Measurements from ENCODE around the gene NEXN.

NEXN gene

GRCh38 chr1:77881061-77881460 lies 7.4 kb upstream of the NEXN start:
- TF ChIP-seq ZFX (IDR thresholded peaks at IDR 0.05; ENCODE audit: borderline replicate concordance) = no peak
- TF ChIP-seq, protein P1, sequence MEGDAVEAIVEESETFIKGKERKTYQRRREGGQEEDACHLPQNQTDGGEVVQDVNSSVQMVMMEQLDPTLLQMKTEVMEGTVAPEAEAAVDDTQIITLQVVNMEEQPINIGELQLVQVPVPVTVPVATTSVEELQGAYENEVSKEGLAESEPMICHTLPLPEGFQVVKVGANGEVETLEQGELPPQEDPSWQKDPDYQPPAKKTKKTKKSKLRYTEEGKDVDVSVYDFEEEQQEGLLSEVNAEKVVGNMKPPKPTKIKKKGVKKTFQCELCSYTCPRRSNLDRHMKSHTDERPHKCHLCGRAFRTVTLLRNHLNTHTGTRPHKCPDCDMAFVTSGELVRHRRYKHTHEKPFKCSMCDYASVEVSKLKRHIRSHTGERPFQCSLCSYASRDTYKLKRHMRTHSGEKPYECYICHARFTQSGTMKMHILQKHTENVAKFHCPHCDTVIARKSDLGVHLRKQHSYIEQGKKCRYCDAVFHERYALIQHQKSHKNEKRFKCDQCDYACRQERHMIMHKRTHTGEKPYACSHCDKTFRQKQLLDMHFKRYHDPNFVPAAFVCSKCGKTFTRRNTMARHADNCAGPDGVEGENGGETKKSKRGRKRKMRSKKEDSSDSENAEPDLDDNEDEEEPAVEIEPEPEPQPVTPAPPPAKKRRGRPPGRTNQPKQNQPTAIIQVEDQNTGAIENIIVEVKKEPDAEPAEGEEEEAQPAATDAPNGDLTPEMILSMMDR (IDR thresholded peaks at IDR 0.05) = no peak
- no peak overlapping the region for H3K27ac ChIP-seq

DNA sequence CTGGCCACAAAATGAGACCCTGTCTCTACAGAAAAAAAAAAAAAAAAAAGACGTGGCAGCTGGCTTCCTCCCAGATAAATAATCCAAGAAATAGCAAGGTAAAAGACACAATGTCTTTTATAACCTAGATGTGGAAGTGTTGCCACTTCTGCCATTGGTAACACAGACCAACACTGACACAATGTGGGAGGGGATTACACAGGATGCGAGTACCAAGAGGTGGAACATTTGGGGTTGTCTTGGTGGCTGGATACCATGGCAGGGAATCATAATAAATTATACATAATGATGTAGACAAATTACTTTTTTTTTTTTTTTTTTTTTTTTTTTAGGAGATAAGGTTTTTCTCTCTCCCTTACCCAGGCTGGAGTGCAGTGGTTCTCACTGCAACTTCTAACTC lies 6.0 kb upstream of the NEXN start:
- TF ChIP-seq, protein P1 (IDR thresholded peaks at IDR 0.05) = no peak
- TF ChIP-seq ZFX (IDR thresholded peaks at IDR 0.05; ENCODE audit: borderline replicate concordance) = no peak
- no peak overlapping the region for H3K27ac ChIP-seq

DNA sequence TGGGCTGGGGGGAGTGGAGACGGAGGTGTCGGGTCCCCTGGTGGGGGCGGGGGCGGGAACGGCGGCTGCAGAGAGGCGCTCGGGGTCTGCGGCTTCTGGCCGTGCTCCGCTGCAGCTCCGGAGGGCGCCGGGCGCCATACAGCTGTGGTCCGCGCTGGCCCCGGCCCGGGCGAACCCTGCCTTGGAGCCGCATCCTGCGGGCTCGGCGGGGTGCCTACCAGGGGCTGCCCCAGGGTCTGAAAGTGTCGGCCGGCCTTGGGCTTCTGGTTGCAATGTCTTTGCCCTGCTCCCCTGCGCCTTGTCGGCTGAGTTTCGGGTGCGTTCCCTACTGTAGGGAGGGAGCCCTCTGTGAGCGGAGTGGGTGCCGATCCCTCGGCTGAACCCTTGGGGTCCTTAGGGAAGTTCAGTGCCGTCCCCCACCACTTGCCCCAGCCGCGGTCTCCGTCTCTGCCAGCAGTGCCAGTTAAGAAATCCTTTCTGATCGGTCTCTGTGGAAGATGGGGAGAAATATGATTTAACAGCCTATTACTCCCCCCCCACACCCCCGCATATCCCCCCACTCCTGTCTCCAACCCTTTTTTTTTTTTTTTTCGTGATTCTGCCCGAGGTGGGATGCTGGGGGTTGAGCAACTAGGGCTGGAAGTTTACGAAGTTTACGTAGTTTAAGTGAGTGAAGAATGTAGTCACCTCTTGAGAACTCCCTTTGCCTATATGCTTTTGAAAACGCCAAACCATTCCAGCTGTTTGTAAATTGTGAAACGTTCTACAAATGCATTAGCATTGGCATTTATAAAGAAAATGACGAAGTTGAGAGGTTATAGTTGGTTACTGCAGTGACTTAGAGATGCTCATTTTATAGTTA lies 588 bp downstream of the NEXN start:
- H3K27ac ChIP-seq = no peak overlapping the region

DNA sequence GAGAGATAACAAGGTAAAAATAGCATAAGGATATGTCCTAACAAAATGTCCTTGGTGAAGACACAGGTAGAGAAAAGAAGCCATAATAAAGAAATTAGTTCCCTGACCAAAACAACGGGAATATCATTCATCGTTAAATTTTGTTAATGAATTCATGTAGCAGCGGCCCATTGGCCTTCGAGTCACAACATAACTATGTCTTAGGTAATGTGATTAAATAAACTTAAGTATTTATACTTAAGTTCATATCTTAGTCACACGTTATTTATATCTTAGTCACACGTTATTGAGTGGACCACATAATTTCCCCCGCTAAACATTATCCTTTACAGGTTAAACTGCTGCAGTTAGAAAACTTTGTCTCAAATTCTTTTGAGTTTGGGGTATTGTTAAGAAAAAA lies 1.2 kb downstream of the NEXN start:
- TF ChIP-seq, protein P1 (IDR thresholded peaks at IDR 0.05) = no peak
- no peak for TF ChIP-seq ZFX (IDR thresholded peaks at IDR 0.05; ENCODE audit: borderline replicate concordance)
- H3K27ac ChIP-seq = no peak overlapping the region

More for the DNA sequence above, 588 bp downstream of the NEXN start:
- no peak for TF ChIP-seq ZFX (IDR thresholded peaks at IDR 0.05; ENCODE audit: borderline replicate concordance)
- TF ChIP-seq, protein P1 (IDR thresholded peaks at IDR 0.05) = no peak

DNA sequence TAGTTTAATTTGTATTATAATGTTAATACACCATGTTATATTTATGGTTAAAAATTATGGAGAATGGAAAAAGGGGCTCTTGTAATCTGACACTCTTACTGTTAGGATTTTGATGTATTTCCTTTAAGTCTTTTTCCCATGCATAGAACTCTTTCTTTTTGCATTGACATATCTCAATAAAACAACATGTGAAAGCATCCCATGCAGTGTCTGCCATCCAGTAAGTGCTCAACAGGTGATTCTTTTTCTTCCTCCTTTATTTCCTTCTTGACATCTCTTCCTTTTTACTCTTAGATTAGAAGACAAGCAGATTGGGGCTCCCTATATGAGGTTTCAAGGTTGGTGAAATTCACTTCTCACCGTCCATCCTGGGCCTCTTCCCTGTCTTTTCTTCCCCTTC lies 2.8 kb downstream of the NEXN start:
- no peak overlapping the region for H3K27ac ChIP-seq
- no peak for TF ChIP-seq ZFX (IDR thresholded peaks at IDR 0.05; ENCODE audit: borderline replicate concordance)
- TF ChIP-seq, protein P1 (IDR thresholded peaks at IDR 0.05) = no peak

DNA sequence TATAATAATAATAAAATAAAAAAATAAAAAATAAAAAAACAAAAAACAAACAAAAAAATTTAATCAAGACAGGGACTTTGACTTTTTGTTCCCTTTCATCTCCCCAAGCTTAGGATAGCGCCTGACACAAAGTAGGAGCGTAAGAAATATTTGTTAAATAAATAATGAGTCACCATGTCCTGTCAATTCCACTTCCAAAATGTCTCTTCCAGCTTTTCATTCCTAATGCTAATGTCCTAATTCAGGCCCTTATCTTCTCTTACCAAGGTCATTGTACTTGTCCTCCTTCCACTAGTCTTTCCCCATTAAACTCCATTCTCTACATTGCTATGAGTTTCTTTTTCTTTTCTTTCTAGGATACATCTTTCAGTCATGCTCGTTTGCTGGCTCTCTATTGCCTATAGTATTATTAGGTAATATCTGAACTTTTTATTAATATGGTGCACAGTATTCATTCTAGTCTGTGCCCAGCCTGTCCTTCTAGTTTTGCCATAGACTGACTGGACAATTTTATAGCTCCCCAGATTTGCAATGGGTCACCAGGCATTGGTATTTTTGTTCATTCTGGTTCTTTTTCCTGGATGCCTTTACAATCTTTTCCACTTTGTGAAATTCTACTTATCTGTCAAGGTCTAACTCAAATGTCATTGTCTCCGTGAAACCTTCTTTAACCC lies 11.4 kb downstream of the NEXN start:
- no peak for TF ChIP-seq ZFX (IDR thresholded peaks at IDR 0.05; ENCODE audit: borderline replicate concordance)
- TF ChIP-seq, protein P1 (IDR thresholded peaks at IDR 0.05) = no peak
- no peak overlapping the region for H3K27ac ChIP-seq
